CD1c-positive myeloid dendritic cell (primary cell): Measurements from ENCODE around the gene KRT78.
A peak's percentile ranks its signal among the peaks of the same experiment; 100 is the strongest.
"Not testable (repeated sequence)": the region's sequence is repeated elsewhere in the genome, so short reads cannot be mapped to it uniquely, and the experiment has no call there.

Experiments used
- DNase-seq: peaks from one replicate; pipeline ENCODE4 v3.0.0-alpha.2; 2016; ENCODE audit errors: extremely low spot score

The KRT78 gene

GRCh38 chr12:52871291-52872039, 22.7 kb upstream of the KRT78 start:
- peak; percentile 33 for DNase-seq

- peak; percentile 63 for DNase-seq
These were observed 21.8 kb upstream of the KRT78 start for GRCh38 chr12:52870361-52871290.

- DNase-seq: peak; percentile 83
These were observed 18.8 kb upstream of the KRT78 start for GRCh38 chr12:52867642-52868041.

- DNase-seq: no peak
These were observed 18.4 kb upstream of the KRT78 start for GRCh38 chr12:52867152-52867551.

GRCh38 chr12:52865090-52865944, 16.5 kb upstream of the KRT78 start:
- peak; percentile 56 for DNase-seq

- no peak for DNase-seq
These were observed 13.2 kb upstream of the KRT78 start for GRCh38 chr12:52862023-52862422.

- no peak for DNase-seq
These were observed 12.7 kb upstream of the KRT78 start for GRCh38 chr12:52861511-52861910.

GRCh38 chr12:52860102-52860823, 11.5 kb upstream of the KRT78 start:
- DNase-seq: peak; percentile 54

GRCh38 chr12:52857500-52857899, 8.7 kb upstream of the KRT78 start:
- DNase-seq: no peak

- DNase-seq: no peak
These were observed 8.0 kb upstream of the KRT78 start for GRCh38 chr12:52856787-52857186.

GRCh38 chr12:52856077-52856476, 7.3 kb upstream of the KRT78 start:
- DNase-seq: not testable (repeated sequence)

- DNase-seq: no peak
These were observed 3.0 kb upstream of the KRT78 start for GRCh38 chr12:52851787-52852186.

GRCh38 chr12:52850681-52851080, 1.9 kb upstream of the KRT78 start:
- DNase-seq: no peak

GRCh38 chr12:52849511-52849910, 717 bp upstream of the KRT78 start:
- DNase-seq: no peak

GRCh38 chr12:52847335-52848102, 1.3 kb downstream of the KRT78 start:
- peak; percentile 59 for DNase-seq

- no peak for DNase-seq
These were observed 2.3 kb downstream of the KRT78 start for GRCh38 chr12:52846356-52846970.

GRCh38 chr12:52845946-52846345, 2.8 kb downstream of the KRT78 start:
- DNase-seq: peak; percentile 29

GRCh38 chr12:52844386-52844785, 4.4 kb downstream of the KRT78 start:
- DNase-seq: no peak

GRCh38 chr12:52839436-52840105, 9.2 kb downstream of the KRT78 start:
- no peak for DNase-seq
